ENCODE data around the gene ZP3. TPM values are rescaled to one million over a fixed set of nuclear protein-coding genes. Genes with fewer than 3 reads are reported as not detected.

ZP3 gene
- polyA plus RNA-seq, 1 donor (not counting 4 experiments of a cell fraction or from before 2014, with no cell fraction given), result 6.9 TPM

DNA sequence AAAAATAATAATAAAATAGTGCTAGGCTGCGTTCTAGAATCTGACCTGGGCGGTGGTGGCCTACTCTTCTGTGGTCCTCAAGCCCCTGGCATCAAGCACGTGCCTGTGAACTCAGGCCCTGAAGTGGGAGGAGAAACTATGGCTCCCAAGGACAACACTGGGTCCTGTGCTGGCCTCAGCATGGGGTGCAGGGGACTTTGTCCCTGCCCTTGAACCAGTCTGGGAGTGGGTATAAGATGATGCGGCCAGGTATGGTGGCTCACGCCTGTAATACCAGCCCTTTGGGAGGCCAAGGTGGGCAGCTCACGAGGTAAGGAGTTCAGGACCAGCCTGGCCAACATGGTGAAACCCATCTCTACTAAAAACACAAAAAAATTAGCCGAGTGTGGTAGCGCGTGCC is 5.5 kb downstream of the ZP3 start:
- no peak overlapping the region for H3K4me2 ChIP-seq (ENCODE audit: control insufficient read depth, extremely low read depth, insufficient read depth, low read depth, low read length)
- no peak overlapping the region for H2AFZ ChIP-seq (ENCODE audit: control insufficient read depth, low read length)
- H4K20me1 ChIP-seq (ENCODE audit: control insufficient read depth, extremely low read depth, insufficient read depth, low read length), result no peaks in the 10 kb centered on the region
- dilution Hi-C loops (cut with MboI; ENCODE audit: extremely low pct_ligation_motif_present, low sequenced_read_pairs), result no loop called here
- H3K9ac ChIP-seq (ENCODE audit: control insufficient read depth, extremely low read depth, insufficient read depth, low read length), result no peak overlapping the region
- TF ChIP-seq EZH2 (IDR thresholded peaks at IDR 0.05; ENCODE audit: low read length), result no peak
- no peak for TF ChIP-seq CTCF (optimal IDR thresholded peaks at IDR 0.05 in 1 of 3, IDR thresholded peaks at IDR 0.05 in 1 of 3, conservative IDR thresholded peaks at IDR 0.05 in 1 of 3; ENCODE audit: extremely low read depth in 1 of 3, insufficient read depth in 2 of 3, low read length in 3 of 3)
- no peak for FAIRE-seq
- H3K27me3 ChIP-seq (ENCODE audit: control insufficient read depth, extremely low read depth, insufficient read depth, low read length), result no peaks in the 10 kb centered on the region
- no peaks in the 10 kb centered on the region for H3K9me3 ChIP-seq (ENCODE audit: control insufficient read depth, low read depth, low read length)
- no peaks in the 10 kb centered on the region for H3K79me2 ChIP-seq (ENCODE audit: control insufficient read depth, insufficient read depth, low read length)
- no peaks in the 10 kb centered on the region for H3K9me1 ChIP-seq (ENCODE audit: control insufficient read depth, extremely low read depth, insufficient read depth, low read length)
- H3K4me3 ChIP-seq (ENCODE audit: control insufficient read depth in 2 of 3, extremely low read depth in 1 of 3, insufficient read depth in 2 of 3, low read depth in 1 of 3, low read length in 3 of 3), result no peak overlapping the region
- no peak for DNase-seq (ENCODE audit: low read depth, low spot score)
- H3K36me3 ChIP-seq (ENCODE audit: control insufficient read depth in 2 of 2, extremely low read depth in 1 of 2, insufficient read depth in 2 of 2, low read length in 2 of 2), result peaks cover 0 to 2% of the 10 kb centered on the region in 2 experiments
- H3K4me1 ChIP-seq (ENCODE audit: control insufficient read depth, extremely low read depth, insufficient read depth, low read length), result peaks cover 14% of the 10 kb centered on the region
- H3K27ac ChIP-seq (ENCODE audit: control insufficient read depth, insufficient read depth, low read length), result no peak overlapping the region

GRCh38 chr7:76430836-76431235 is 6.1 kb downstream of the ZP3 start:
- Histone ChIP-seq H4K20me1 (ENCODE audit: control insufficient read depth, extremely low read depth, insufficient read depth, low read length) (no peaks in the 10 kb centered on the region), H3K9me1 (ENCODE audit: control insufficient read depth, extremely low read depth, insufficient read depth, low read length) (no peaks in the 10 kb centered on the region), H3K36me3 (ENCODE audit: control insufficient read depth in 2 of 2, extremely low read depth in 1 of 2, insufficient read depth in 2 of 2, low read length in 2 of 2) (peaks cover 0 to 2% of the 10 kb centered on the region in 2 experiments), H2AFZ (ENCODE audit: control insufficient read depth, low read length) (no peak overlapping the region), H3K27ac (ENCODE audit: control insufficient read depth, insufficient read depth, low read length) (no peak overlapping the region), H3K27me3 (ENCODE audit: control insufficient read depth, extremely low read depth, insufficient read depth, low read length) (no peaks in the 10 kb centered on the region), H3K4me2 (ENCODE audit: control insufficient read depth, extremely low read depth, insufficient read depth, low read depth, low read length) (no peak overlapping the region), H3K9ac (ENCODE audit: control insufficient read depth, extremely low read depth, insufficient read depth, low read length) (no peak overlapping the region), H3K4me1 (ENCODE audit: control insufficient read depth, extremely low read depth, insufficient read depth, low read length) (peaks cover 14% of the 10 kb centered on the region), H3K4me3 (ENCODE audit: control insufficient read depth in 2 of 3, extremely low read depth in 1 of 3, insufficient read depth in 2 of 3, low read depth in 1 of 3, low read length in 3 of 3) (no peak overlapping the region), H3K9me3 (ENCODE audit: control insufficient read depth, low read depth, low read length) (no peaks in the 10 kb centered on the region), H3K79me2 (ENCODE audit: control insufficient read depth, insufficient read depth, low read length) (no peaks in the 10 kb centered on the region)
- FAIRE-seq, result no peak
- dilution Hi-C loops (cut with MboI; ENCODE audit: extremely low pct_ligation_motif_present, low sequenced_read_pairs), result no loop called here
- no peak for DNase-seq (ENCODE audit: low read depth, low spot score)
- TF ChIP-seq EZH2 (IDR thresholded peaks at IDR 0.05; ENCODE audit: low read length) (no peak), CTCF (optimal IDR thresholded peaks at IDR 0.05 in 1 of 3, IDR thresholded peaks at IDR 0.05 in 1 of 3, conservative IDR thresholded peaks at IDR 0.05 in 1 of 3; ENCODE audit: extremely low read depth in 1 of 3, insufficient read depth in 2 of 3, low read length in 3 of 3) (no peak)
